K562 (cell line): ENCODE data around the gene GMDS. TPM values are rescaled to one million over a fixed set of nuclear protein-coding genes. Genes with fewer than 3 reads are reported as not detected.

Experiments
- E2F6 ChIP-seq, 2 experiments: IDR thresholded peaks; 2 replicates each; pipeline ENCODE4 v1.6.1; 2011; ENCODE audit warnings: borderline replicate concordance in 1 of 2, control low read depth in 1 of 2, low read depth in 1 of 2, low read length in 1 of 2, mild to moderate bottlenecking in 1 of 2, mixed read lengths in 1 of 2, moderate library complexity in 1 of 2; ENCODE audit not compliant: insufficient read depth in 1 of 2, insufficient read length in 1 of 2, poor library complexity in 1 of 2, severe bottlenecking in 1 of 2; ENCODE audit errors: extremely low read depth in 1 of 2
- FUS ChIP-seq: fragments of 200-400 bp; formaldehyde crosslinking; optimal IDR thresholded peaks from 2 replicates; pipeline ENCODE3; 2017; ENCODE audit warnings: low read depth, low read length
- HMG20B ChIP-seq: fragments of 250-450 bp; sonication (Bioruptor Pico); IDR thresholded peaks from 2 replicates; pipeline ENCODE4 v1.5.0; 2021; ENCODE audit warnings: mild to moderate bottlenecking
- NFATC3 ChIP-seq: fragments of 450-650 bp; IDR thresholded peaks from 2 replicates; pipeline ENCODE4 v1.6.1; 2017; ENCODE audit warnings: mild to moderate bottlenecking
- RFX5 ChIP-seq: IDR thresholded peaks from 2 replicates; pipeline ENCODE4 v1.6.1; 2011; ENCODE audit warnings: low read depth, mild to moderate bottlenecking, improper control_type of control experiment, low read length
- SRF ChIP-seq, 2 experiments: fragments of 250-450, 450-650 bp in 1 of 2; sonication (Bioruptor Pico) in 1 of 2; sonication (generic) in 1 of 2; formaldehyde crosslinking; IDR thresholded peaks; 2 replicates each; pipeline versions ENCODE4 v1.5.0 to v1.5.1; 2020 to 2022; ENCODE audit warnings: mild to moderate bottlenecking in 1 of 2, missing genetic modification reagents in 1 of 2
- TGIF2 ChIP-seq: sonication (generic); formaldehyde crosslinking; IDR thresholded peaks from 2 replicates; pipeline ENCODE4 v1.8.1; 2022; ENCODE audit warnings: mild to moderate bottlenecking, missing genetic modification reagents, moderate library complexity
- ZEB2 ChIP-seq: fragments of 450-650 bp; IDR thresholded peaks from 2 replicates; pipeline ENCODE4 v1.6.1; 2016
- ZNF395 ChIP-seq: fragments of 200-800 bp; sonication (Bioruptor generic); IDR thresholded peaks from 2 replicates; pipeline ENCODE4 v1.6.1; 2017; ENCODE audit warnings: missing genetic modification characterization, missing compliant biosample characterization
- ZNF77 ChIP-seq: fragments of 250-450 bp; sonication (Bioruptor Pico); IDR thresholded peaks from 2 replicates; pipeline ENCODE4 v1.5.0; 2020
- ZZZ3 ChIP-seq: fragments of 450-650 bp; IDR thresholded peaks from 2 replicates; pipeline ENCODE4 v1.6.1; 2016; ENCODE audit warnings: antibody characterized with exemption, mild to moderate bottlenecking, moderate library complexity
- polyA plus RNA-seq, 8 experiments: library from polyadenylated mRNA; depleted of rRNA in 4 of 8; stranded (reverse) in 5 of 8; unstranded in 3 of 8; fragments of >200 nt; fragmentation: Nextera tagmentation in 2 of 8; fragmentation: Illumina TruSeq in 1 of 8; extraction: Ambion mirVana in 2 of 8; extraction: Trizol in 1 of 8; gene quantifications; 2 replicates each; pipeline versions ENCODE4 v1.2.1 to v1.2.3, GENCODE V29; 2011 to 2014; ENCODE audit warnings: inconsistent platforms in 1 of 8, missing spikeins in 1 of 8
- total RNA-seq, 7 experiments: library from RNA; depleted of rRNA in 6 of 7; stranded (reverse); fragments of >200 nt in 6 of 7; fragmentation: Illumina TruSeq in 2 of 7; extraction: Trizol in 2 of 7; gene quantifications; 2 replicates each; pipeline versions ENCODE4 v1.2.1 to v1.2.3, GENCODE V29; 2011 to 2021; ENCODE audit warnings: low replicate concordance in 1 of 7
- TF ChIP-seq, protein P1 (sequence below): IDR thresholded peaks from 2 replicates; pipeline ENCODE4 v1.6.1; 2016; ENCODE audit warnings: missing genetic modification characterization, missing compliant biosample characterization
- TF ChIP-seq, protein P2 (sequence below): sonication (generic); formaldehyde crosslinking; IDR thresholded peaks from 2 replicates; pipeline ENCODE4 v1.8.1; 2022; ENCODE audit warnings: missing genetic modification reagents
- TF ChIP-seq, protein P3 (sequence below): fragments of 250-450 bp; sonication (Bioruptor Pico); IDR thresholded peaks from 2 replicates; pipeline ENCODE4 v1.4.0; 2020; ENCODE audit warnings: mild to moderate bottlenecking
- TF ChIP-seq, protein P4 (sequence below): fragments of 250-450 bp; sonication (Bioruptor Pico); IDR thresholded peaks from 2 replicates; pipeline ENCODE4 v1.5.0; 2020; ENCODE audit warnings: mild to moderate bottlenecking, borderline replicate concordance

GMDS gene
- total and polyA plus RNA-seq, 9 of the 15 experiments (the other 6 are each of a cell fraction or from before 2014, with no cell fraction given), result 0.48 to 31.8 (median 13.4) TPM

DNA sequence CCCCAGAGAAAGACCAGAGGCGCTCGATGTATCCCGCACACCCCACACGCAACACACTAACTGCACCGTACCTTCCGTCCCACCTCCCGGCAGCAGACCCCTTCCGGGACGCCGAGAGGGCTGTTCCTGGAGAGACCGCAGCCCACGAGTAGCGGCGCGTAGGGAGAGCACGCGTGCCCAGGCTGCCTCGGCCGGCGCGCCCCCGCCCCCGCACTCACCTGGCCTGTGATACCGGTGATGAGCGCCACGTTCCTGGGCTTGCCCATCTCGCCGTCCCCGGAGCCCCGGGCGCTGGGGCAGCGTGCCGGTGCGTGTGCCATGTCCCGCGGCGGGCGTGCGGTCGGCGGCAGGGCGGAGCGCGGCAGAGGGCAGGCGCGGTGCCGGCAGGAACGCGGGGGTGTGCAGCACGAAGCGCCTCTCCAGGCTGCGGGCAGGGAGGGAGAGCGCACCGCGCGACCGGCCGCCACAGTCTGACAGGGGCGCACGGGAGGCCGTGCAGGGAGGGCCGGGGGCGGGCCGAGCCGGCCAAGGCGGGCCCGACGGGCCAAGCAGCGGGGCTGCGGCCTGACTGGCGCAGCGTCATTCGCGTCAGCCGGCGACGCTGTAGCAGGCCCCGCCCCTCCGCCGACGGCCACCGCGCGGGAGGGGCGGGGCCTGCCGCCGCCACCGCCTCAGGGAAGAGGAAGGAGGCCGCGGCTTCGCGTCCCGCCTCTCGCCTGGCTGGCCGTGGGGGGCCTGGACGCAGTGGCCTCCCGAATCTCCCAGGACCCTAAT is at the start of gene GMDS (continued):
- TF ChIP-seq, protein P1, sequence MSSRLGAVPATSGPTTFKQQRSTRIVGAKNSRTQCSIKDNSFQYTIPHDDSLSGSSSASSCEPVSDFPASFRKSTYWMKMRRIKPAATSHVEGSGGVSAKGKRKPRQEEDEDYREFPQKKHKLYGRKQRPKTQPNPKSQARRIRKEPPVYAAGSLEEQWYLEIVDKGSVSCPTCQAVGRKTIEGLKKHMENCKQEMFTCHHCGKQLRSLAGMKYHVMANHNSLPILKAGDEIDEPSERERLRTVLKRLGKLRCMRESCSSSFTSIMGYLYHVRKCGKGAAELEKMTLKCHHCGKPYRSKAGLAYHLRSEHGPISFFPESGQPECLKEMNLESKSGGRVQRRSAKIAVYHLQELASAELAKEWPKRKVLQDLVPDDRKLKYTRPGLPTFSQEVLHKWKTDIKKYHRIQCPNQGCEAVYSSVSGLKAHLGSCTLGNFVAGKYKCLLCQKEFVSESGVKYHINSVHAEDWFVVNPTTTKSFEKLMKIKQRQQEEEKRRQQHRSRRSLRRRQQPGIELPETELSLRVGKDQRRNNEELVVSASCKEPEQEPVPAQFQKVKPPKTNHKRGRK (tag), result no peak
- TF ChIP-seq ZZZ3 (no peak), E2F6 (IDR thresholded peaks at IDR 0.05; ENCODE audit: borderline replicate concordance in 1 of 2, extremely low read depth in 1 of 2, insufficient read depth in 1 of 2, insufficient read length in 1 of 2, low read depth in 1 of 2, low read length in 1 of 2, poor library complexity in 1 of 2, severe bottlenecking in 1 of 2) (peak in 1 of 2 experiments; percentile 77), ZEB2 (peak; percentile 82), NFATC3 (no peak), TGIF2 (CRISPR knock-in tag) (peak; percentile 81), FUS (peak; percentile 85), SRF (CRISPR knock-in tag; IDR thresholded peaks at IDR 0.05) (0 out of 4 replicates have a peak, but pooled peaks of 1 of the 2 experiments have one; percentile 41), ZNF77 (CRISPR knock-in tag) (no peak), HMG20B (no peak), ZNF395 (CRISPR knock-in tag) (no peak), RFX5 (no peak)
- TF ChIP-seq, protein P2, sequence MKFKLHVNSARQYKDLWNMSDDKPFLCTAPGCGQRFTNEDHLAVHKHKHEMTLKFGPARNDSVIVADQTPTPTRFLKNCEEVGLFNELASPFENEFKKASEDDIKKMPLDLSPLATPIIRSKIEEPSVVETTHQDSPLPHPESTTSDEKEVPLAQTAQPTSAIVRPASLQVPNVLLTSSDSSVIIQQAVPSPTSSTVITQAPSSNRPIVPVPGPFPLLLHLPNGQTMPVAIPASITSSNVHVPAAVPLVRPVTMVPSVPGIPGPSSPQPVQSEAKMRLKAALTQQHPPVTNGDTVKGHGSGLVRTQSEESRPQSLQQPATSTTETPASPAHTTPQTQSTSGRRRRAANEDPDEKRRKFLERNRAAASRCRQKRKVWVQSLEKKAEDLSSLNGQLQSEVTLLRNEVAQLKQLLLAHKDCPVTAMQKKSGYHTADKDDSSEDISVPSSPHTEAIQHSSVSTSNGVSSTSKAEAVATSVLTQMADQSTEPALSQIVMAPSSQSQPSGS, result 0 out of 2 replicates have a peak, but pooled peaks have one; percentile 43
- TF ChIP-seq, protein P3, sequence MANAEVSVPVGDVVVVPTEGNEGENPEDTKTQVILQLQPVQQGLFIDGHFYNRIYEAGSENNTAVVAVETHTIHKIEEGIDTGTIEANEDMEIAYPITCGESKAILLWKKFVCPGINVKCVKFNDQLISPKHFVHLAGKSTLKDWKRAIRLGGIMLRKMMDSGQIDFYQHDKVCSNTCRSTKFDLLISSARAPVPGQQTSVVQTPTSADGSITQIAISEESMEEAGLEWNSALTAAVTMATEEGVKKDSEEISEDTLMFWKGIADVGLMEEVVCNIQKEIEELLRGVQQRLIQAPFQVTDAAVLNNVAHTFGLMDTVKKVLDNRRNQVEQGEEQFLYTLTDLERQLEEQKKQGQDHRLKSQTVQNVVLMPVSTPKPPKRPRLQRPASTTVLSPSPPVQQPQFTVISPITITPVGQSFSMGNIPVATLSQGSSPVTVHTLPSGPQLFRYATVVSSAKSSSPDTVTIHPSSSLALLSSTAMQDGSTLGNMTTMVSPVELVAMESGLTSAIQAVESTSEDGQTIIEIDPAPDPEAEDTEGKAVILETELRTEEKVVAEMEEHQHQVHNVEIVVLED (CRISPR knock-in tag), result peak; percentile 86
- TF ChIP-seq, protein P4, sequence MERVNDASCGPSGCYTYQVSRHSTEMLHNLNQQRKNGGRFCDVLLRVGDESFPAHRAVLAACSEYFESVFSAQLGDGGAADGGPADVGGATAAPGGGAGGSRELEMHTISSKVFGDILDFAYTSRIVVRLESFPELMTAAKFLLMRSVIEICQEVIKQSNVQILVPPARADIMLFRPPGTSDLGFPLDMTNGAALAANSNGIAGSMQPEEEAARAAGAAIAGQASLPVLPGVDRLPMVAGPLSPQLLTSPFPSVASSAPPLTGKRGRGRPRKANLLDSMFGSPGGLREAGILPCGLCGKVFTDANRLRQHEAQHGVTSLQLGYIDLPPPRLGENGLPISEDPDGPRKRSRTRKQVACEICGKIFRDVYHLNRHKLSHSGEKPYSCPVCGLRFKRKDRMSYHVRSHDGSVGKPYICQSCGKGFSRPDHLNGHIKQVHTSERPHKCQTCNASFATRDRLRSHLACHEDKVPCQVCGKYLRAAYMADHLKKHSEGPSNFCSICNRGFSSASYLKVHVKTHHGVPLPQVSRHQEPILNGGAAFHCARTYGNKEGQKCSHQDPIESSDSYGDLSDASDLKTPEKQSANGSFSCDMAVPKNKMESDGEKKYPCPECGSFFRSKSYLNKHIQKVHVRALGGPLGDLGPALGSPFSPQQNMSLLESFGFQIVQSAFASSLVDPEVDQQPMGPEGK (CRISPR knock-in tag), result no peak
